Right kidney (tissue), 1 donor: Measurements from ENCODE around the gene TSPAN33.
"Not testable (repeated sequence)": the region's sequence is repeated elsewhere in the genome, so short reads cannot be mapped to it uniquely, and the experiment has no call there.

Source experiments
- DNase-seq: peaks from one replicate; pipeline ENCODE4 v3.0.0-alpha.2; 2016

Gene TSPAN33

GRCh38 chr7:129169686-129170440 lies 25.4 kb downstream of the TSPAN33 start:
- no peak for DNase-seq

GRCh38 chr7:129170441-129171021 lies 26.0 kb downstream of the TSPAN33 start:
- no peak for DNase-seq

GRCh38 chr7:129173861-129174260 lies 29.4 kb downstream of the TSPAN33 start:
- not testable (repeated sequence) for DNase-seq

- DNase-seq = no peak
These were observed 32.6 kb downstream of the TSPAN33 start for GRCh38 chr7:129176916-129177710.

GRCh38 chr7:129184981-129185670 lies 40.6 kb downstream of the TSPAN33 start:
- no peak for DNase-seq

DNA sequence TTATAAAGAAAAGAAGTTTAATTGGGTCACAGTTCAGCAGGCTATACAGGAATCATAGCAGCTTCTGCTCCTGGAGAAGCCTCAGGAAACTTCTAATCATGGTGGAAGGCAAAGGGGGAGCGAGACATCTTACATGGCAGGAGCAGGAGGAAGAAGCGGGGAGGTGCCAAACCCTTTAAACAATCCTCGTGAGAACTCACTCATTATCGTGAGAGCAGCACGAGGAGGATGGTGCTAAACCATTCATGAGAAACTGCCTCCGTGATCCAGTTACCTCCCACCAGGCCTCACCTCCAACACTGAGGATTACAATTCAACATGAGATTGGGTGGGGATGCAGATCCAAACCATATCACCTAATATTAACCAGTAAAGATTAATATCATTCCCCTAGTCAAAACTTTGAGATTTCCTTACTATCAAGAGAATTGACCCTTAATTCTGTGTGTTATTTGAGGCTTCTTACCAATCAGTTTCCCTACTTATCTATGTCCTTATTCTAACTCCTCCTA lies 42.3 kb downstream of the TSPAN33 start:
- no peak for DNase-seq

GRCh38 chr7:129187681-129188371 lies 43.3 kb downstream of the TSPAN33 start:
- DNase-seq = no peak

GRCh38 chr7:129188372-129188891 lies 43.9 kb downstream of the TSPAN33 start, which contains the start of gene SMO:
Gene SMO, plus strand, starts transcription at chr7:129188633. Its CDS starts 519 bp downstream, at chr7:129189152.
- DNase-seq = peak; percentile 91

DNA sequence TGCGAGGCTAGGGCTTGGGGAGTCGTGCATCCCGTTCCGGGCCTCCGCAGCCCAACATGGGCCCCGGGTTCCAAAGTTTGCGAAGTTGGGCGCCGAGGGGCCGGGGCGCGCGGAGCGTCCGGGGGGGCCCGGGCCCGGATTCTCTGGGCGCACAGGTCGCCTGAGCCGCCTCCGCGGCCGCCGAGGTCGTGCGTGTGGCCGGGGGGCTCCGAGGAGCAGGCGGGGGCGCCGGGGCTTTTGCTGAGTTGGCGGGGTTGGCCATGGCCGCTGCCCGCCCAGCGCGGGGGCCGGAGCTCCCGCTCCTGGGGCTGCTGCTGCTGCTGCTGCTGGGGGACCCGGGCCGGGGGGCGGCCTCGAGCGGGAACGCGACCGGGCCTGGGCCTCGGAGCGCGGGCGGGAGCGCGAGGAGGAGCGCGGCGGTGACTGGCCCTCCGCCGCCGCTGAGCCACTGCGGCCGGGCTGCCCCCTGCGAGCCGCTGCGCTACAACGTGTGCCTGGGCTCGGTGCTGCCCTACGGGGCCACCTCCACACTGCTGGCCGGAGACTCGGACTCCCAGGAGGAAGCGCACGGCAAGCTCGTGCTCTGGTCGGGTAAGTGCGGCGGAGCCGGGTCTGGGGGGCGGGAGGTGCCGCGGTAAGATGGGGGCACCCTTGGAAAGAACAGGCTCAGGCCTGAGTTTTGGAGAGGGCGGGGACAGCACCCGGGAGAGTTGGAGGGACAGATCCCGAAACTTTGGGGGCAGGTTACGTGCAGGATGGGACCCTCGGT lies 44.6 kb downstream of the TSPAN33 start:
- DNase-seq = peak; percentile 74

DNA sequence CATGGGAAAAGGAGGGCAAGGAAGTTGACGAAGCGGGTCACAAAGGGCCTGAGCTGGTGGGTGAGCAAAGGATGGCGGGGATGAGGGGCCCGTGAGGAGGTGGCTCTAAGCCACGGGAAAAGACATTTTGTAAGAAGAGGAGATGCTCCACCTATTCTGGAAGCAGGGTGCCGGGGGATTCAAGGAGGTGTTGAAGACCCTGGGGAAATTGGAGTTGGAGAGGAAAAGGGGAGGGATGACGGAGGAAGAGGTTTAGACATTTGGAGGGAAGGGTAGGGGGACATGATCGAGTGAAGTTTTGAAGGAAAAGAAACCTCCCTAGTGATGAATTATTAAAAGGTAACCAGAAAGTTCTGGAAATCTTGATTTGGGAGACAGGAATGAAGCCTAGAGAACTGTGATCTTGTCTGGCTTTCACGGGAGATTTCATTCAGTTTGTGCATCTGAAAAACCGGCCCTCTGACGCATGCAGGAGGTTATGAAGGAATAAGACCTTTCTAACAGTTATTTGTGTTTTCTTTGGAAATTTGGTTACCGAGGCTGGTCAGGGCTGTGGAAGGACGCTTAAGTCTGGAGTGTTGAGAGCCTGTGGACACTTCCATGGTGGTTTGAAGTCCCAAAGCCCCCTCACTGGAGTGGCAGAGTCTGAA lies 45.3 kb downstream of the TSPAN33 start:
- no peak for DNase-seq

DNA sequence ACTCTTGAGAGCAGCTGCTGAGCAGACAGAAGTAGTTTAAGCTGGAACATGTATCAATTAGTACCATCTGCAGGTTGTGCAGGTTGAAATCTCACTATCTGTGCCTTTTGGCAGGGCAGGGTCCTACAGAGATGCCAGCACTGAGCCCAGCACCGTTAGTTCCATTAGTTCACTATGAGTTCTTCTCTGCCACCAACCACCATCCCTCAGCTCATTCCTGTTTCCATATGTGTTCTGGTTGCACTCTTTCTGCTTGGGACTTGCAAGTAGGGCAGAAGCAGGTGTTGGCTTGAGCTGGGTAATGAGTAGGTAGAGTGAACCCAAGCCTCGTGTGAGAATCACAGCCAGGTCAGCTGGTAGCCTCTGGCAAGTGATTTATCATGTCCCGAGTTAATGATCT lies 46.8 kb downstream of the TSPAN33 start:
- DNase-seq = no peak

DNA sequence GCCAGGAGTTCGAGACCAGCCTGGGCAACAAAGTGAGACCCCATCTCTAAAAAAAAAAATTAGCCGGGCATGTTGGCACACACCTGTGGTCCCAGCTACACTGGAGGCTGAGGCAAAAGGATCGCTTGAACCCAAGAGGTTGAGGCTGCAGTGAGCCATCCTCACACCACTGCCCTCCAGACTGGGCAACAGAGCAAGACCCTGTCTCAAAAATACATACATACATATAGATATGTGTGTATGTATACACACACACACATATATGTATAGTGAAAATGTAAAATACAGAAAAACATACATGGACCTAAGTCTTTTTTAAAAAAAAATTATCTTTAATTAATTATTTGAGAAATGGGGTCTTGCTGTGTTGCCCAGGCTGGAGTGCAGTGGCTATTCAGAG lies 49.4 kb downstream of the TSPAN33 start:
- DNase-seq = no peak

- DNase-seq = no peak
These were observed 53.3 kb downstream of the TSPAN33 start for GRCh38 chr7:129197771-129198170.

DNA sequence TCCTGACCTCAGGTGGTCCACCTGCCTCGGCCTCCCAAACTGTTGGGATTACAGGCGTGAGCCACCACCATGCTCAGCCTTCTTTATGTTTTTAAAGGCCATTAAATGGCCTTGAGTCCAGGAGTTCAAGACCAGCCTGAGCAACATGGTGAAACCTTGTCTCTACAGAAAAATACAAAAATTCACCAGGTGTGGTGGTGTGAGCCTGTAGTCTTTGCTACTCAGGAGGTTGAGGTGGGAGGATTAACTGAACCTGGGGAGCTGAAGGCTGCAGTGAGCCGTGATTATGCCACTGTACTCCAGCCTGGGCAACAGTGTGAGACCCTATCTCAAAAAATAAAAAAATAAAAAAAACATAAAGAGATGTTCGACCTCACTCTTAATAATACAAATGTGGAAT lies 54.9 kb downstream of the TSPAN33 start:
- no peak for DNase-seq

- DNase-seq = no peak
These were observed 57.7 kb downstream of the TSPAN33 start for GRCh38 chr7:129202058-129202777.

GRCh38 chr7:129203050-129203741 lies 58.7 kb downstream of the TSPAN33 start:
- DNase-seq = no peak

DNA sequence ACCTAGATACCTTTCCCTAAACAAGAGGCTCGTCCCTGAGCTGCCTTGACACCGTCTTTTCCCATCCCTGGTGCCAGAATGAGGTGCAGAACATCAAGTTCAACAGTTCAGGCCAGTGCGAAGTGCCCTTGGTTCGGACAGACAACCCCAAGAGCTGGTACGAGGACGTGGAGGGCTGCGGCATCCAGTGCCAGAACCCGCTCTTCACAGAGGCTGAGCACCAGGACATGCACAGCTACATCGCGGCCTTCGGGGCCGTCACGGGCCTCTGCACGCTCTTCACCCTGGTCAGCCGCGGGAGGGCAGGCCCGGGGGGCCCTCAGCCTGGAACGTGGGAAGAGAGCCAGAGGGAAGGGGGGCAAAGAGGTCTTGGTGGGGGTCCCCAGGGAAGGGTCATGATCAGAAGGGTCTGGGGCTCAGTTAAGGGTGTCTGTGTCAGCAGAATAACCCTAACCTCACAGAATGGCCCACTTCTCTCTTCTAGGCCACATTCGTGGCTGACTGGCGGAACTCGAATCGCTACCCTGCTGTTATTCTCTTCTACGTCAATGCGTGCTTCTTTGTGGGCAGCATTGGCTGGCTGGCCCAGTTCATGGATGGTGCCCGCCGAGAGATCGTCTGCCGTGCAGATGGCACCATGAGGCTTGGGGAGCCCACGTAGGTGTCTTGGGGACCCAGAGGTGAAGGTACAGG lies 60.8 kb downstream of the TSPAN33 start:
- no peak for DNase-seq
